ENCODE data around the gene SMAD3.

- no peak for TF ChIP-seq EP300 (IDR thresholded peaks at IDR 0.05)
- TF ChIP-seq CTCF (IDR thresholded peaks at IDR 0.05): no peak
- no peak for TF ChIP-seq POLR2A (IDR thresholded peaks at IDR 0.05; ENCODE audit: low read depth)
- no peak for TF ChIP-seq POLR2AphosphoS5 (IDR thresholded peaks at IDR 0.05)
Measured at GRCh38 chr15:67068710-67069400, 3.5 kb downstream of the SMAD3 start.

Measured in esophagus muscularis mucosa (tissue), 4 donors.